Breast epithelium (tissue), 4 donors: ENCODE results near the gene UQCC2. TPM values are rescaled to one million over a fixed set of nuclear protein-coding genes. Genes with fewer than 3 reads are reported as not detected.

ENCODE experiments used
- DNase-seq, 2 donors: peaks; one replicate each; pipeline ENCODE4 v3.0.0-alpha.2; 2019; ENCODE audit warnings: low spot score in 2 of 2
- H3K27ac ChIP-seq, 2 donors: fragments of 200-600 bp; sonication (generic) in 1 of 2; one replicate each; pipeline ENCODE4 v1.5.1; 2016 to 2019; ENCODE audit warnings: mild to moderate bottlenecking in 1 of 2
- H3K27me3 ChIP-seq, 2 donors: fragments of 200-600 bp; sonication (generic) in 1 of 2; one replicate each; pipeline versions ENCODE4 v1.5.1 to v1.6.0; 2017 to 2019; ENCODE audit warnings: control low read depth in 1 of 2, mild to moderate bottlenecking in 1 of 2
- H3K36me3 ChIP-seq: fragments of 200-600 bp; one replicate; pipeline ENCODE4 v1.5.1; 2019
- H3K4me1 ChIP-seq, 2 donors: fragments of 200-600 bp; sonication (generic); one replicate each; pipeline ENCODE4 v1.5.1; 2016 to 2019; ENCODE audit warnings: control low read depth in 1 of 2
- H3K4me3 ChIP-seq, 3 donors: fragments of 200-600 bp; sonication (generic); 1 replicate in 2 of 3; 2 replicates in 1 of 3; pipeline ENCODE4 v1.5.1; 2016 to 2019; ENCODE audit warnings: mild to moderate bottlenecking in 3 of 3, moderate library complexity in 2 of 3
- H3K9me3 ChIP-seq, 2 donors: fragments of 200-600 bp; sonication (generic) in 1 of 2; one replicate each; pipeline ENCODE4 v1.5.1; 2016 to 2019; ENCODE audit warnings: control low read depth in 1 of 2
- POLR2A ChIP-seq: fragments of 450-650 bp; IDR thresholded peaks from one replicate; pipeline ENCODE4 v1.6.1; 2016; ENCODE audit warnings: antibody characterized with exemption, mild to moderate bottlenecking, moderate library complexity
- POLR2AphosphoS5 ChIP-seq, 3 donors: sonication (generic); formaldehyde crosslinking; IDR thresholded peaks; one replicate each; pipeline ENCODE4 v1.6.1; 2017; ENCODE audit warnings: antibody characterized with exemption in 3 of 3
- intact Hi-C: fragments of 100-400 bp; cut with DNase I; formaldehyde crosslinking; loops from one replicate; pipeline ENCODE4 v1.15.1; 2023; ENCODE audit warnings: low total_unique reads
- total RNA-seq, 3 donors: library from RNA; depleted of rRNA; stranded (reverse); fragments of >200 nt; gene quantifications; one replicate each; pipeline ENCODE4 v1.1.0, GENCODE V29; 2016
- TF ChIP-seq, protein P1 (sequence below), 3 donors: fragments of 450-650 bp; IDR thresholded peaks; one replicate each; pipeline ENCODE4 v1.5.1; 2016 to 2017; ENCODE audit warnings: antibody characterized with exemption in 3 of 3, mild to moderate bottlenecking in 3 of 3, moderate library complexity in 3 of 3

Gene UQCC2
- total RNA-seq, 3 donors from 2014 or later: 9.9 to 19.7 (median 19.6) TPM

DNA sequence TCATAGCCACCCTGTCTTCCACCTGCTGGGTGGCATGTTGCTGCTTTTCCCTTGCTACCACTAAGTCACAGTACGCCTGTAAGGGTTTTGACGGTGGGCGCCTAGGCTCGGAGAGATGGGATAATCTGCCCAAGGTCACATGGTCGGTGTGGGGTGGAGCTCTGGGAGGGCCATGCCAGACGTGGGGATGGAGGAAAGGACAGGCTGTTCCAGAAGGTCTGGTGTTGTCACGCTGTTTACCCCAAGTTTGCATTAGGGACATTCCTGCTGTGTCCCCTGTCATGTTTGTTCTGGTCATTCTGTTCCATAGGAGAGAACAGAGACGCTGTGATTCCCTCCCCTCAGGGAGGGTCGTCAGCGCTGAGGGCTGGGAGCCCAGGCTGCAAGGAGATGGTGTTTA lies 19.1 kb upstream of the UQCC2 start:
- TF ChIP-seq, protein P1, sequence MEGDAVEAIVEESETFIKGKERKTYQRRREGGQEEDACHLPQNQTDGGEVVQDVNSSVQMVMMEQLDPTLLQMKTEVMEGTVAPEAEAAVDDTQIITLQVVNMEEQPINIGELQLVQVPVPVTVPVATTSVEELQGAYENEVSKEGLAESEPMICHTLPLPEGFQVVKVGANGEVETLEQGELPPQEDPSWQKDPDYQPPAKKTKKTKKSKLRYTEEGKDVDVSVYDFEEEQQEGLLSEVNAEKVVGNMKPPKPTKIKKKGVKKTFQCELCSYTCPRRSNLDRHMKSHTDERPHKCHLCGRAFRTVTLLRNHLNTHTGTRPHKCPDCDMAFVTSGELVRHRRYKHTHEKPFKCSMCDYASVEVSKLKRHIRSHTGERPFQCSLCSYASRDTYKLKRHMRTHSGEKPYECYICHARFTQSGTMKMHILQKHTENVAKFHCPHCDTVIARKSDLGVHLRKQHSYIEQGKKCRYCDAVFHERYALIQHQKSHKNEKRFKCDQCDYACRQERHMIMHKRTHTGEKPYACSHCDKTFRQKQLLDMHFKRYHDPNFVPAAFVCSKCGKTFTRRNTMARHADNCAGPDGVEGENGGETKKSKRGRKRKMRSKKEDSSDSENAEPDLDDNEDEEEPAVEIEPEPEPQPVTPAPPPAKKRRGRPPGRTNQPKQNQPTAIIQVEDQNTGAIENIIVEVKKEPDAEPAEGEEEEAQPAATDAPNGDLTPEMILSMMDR (IDR thresholded peaks at IDR 0.05): no peak
- intact Hi-C loops: loop anchor here (5.0 kb wide), 1 partner anchor 487 kb away; no protein-coding TSS in a partner anchor
- no peak for DNase-seq
- Histone ChIP-seq H3K36me3 (no peaks in the 10 kb centered on the region), H3K9me3 (no peaks in the 10 kb centered on the region), H3K27me3 (no peaks in the 10 kb centered on the region), H3K27ac (peak overlapping the region; percentile 80 to 84), H3K4me1 (peaks cover 0 to 26% of the 10 kb centered on the region in 2 donors), H3K4me3 (no peak overlapping the region)

DNA sequence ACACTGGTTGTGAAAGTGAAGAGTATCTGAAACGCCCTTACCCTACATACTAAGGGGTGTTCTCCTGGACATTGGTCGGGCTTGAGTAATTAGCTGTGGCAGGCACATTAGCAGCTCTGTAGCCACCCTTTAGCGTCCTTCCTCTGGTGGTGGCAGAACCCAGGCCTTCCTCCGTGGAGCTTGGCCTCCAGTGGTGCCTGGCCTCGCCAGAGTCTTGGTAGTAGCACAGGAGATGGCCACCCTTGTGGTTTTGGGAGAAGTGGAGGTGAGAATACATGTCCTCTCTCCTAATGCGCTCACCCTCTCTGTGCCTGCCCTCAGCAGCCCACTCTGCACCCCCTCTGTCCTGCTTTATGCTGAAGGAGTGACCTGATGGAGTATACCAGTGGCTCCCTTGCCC lies 17.6 kb upstream of the UQCC2 start:
- Histone ChIP-seq H3K4me3 (no peak overlapping the region), H3K4me1 (peaks cover 0 to 26% of the 10 kb centered on the region in 2 donors), H3K27me3 (no peaks in the 10 kb centered on the region), H3K36me3 (no peaks in the 10 kb centered on the region), H3K9me3 (no peaks in the 10 kb centered on the region), H3K27ac (peak overlapping the region in 1 of 2 donors; percentile 21)
- TF ChIP-seq, protein P1 (IDR thresholded peaks at IDR 0.05): no peak
- TF ChIP-seq POLR2A: no peak
- no peak for TF ChIP-seq POLR2AphosphoS5 (IDR thresholded peaks at IDR 0.05)
- intact Hi-C loops: no loop called here
- DNase-seq: no peak

DNA sequence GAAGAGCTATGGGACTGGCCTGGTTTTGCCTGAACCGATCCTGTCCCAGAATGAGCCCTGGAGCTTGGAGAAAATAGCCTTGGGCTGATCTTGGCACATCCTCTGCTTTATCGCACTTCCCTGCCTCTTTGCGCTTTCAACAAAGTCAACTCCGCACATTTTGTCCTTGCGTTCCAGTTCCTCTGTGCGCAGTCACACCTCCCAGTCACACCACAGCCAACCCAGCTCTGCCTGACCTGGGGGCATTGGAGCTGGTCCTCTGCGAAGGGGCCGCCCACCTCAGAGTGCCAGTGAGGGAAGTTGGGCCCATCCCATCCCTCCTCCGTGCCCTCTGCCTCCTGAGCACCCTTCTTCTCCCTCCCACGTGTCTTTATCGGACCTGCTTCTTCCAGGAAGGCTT lies 16.9 kb upstream of the UQCC2 start:
- no peak for DNase-seq
- Histone ChIP-seq H3K9me3 (no peaks in the 10 kb centered on the region), H3K27ac (peak overlapping the region in 1 of 2 donors; percentile 21), H3K27me3 (no peaks in the 10 kb centered on the region), H3K4me1 (peaks cover 0 to 26% of the 10 kb centered on the region in 2 donors), H3K4me3 (no peak overlapping the region), H3K36me3 (no peaks in the 10 kb centered on the region)
- TF ChIP-seq POLR2AphosphoS5 (IDR thresholded peaks at IDR 0.05): no peak
- TF ChIP-seq POLR2A: no peak
- TF ChIP-seq, protein P1 (IDR thresholded peaks at IDR 0.05): no peak
- intact Hi-C loops: no loop called here

DNA sequence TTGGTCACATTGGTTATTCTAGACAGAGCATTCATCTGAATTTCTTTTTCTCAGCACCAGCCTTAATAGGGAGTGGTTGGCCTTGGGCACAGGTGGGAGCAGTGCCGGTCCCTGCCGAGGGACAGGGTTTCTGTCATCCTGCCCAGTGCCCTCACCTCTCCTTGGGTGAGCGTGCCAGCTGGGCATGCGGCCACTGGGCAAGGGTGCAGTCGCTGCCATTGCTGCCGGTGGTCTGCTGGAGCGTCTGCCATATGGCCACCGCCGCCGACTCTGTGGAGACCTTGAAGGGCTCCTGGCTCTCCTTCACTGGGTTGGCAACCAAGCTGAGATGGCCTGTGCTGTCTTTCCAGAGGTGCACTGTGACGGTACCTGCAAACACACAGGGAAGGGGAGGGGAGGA lies 16.4 kb upstream of the UQCC2 start:
- intact Hi-C loops: no loop called here
- no peaks in the 10 kb centered on the region for H3K36me3 ChIP-seq
- peak overlapping the region in 1 of 2 donors; percentile 21 for H3K27ac ChIP-seq
- no peaks in the 10 kb centered on the region for H3K9me3 ChIP-seq
- H3K4me3 ChIP-seq: no peak overlapping the region
- no peak for DNase-seq
- H3K4me1 ChIP-seq: peaks cover 0 to 26% of the 10 kb centered on the region in 2 donors
- H3K27me3 ChIP-seq: no peaks in the 10 kb centered on the region
- TF ChIP-seq POLR2AphosphoS5 (IDR thresholded peaks at IDR 0.05) (no peak), POLR2A (no peak)
- TF ChIP-seq, protein P1 (IDR thresholded peaks at IDR 0.05): no peak

DNA sequence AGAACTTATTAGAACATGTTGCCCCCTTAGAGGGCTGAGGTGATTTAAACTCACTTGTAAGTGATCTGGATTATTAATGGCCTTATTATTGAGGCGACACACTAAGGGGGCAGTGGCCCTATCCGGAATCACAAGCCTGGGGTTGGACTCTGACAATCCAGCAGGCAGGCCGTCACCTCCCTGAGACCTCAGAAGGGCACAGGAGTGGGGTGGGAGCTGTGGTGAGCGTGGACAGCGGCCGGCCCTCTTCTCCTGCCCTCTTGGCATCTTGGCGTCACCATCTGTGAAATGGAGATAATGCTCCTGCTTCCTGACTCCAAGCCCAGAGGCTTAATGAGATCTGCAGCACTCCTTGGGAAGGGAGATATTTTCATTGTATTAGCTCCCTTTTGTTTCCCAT lies 15.6 kb upstream of the UQCC2 start:
- H3K27ac ChIP-seq: peak overlapping the region in 1 of 2 donors; percentile 42
- TF ChIP-seq POLR2A: no peak
- TF ChIP-seq, protein P1 (IDR thresholded peaks at IDR 0.05): no peak
- no peak for TF ChIP-seq POLR2AphosphoS5 (IDR thresholded peaks at IDR 0.05)
- H3K4me3 ChIP-seq: no peak overlapping the region
- no peaks in the 10 kb centered on the region for H3K27me3 ChIP-seq
- intact Hi-C loops: no loop called here
- peaks cover 0 to 26% of the 10 kb centered on the region in 2 donors for H3K4me1 ChIP-seq
- no peaks in the 10 kb centered on the region for H3K9me3 ChIP-seq
- no peaks in the 10 kb centered on the region for H3K36me3 ChIP-seq
- no peak for DNase-seq
